Measurements from ENCODE around the gene DENND4A. TPM values are rescaled to one million over a fixed set of nuclear protein-coding genes. Genes with fewer than 3 reads are reported as not detected.
"Not testable (repeated sequence)": the region's sequence is repeated elsewhere in the genome, so short reads cannot be mapped to it uniquely, and the experiment has no call there.

The DENND4A gene
- total RNA-seq, 1 donor from 2014 or later = 33.0 TPM

DNA sequence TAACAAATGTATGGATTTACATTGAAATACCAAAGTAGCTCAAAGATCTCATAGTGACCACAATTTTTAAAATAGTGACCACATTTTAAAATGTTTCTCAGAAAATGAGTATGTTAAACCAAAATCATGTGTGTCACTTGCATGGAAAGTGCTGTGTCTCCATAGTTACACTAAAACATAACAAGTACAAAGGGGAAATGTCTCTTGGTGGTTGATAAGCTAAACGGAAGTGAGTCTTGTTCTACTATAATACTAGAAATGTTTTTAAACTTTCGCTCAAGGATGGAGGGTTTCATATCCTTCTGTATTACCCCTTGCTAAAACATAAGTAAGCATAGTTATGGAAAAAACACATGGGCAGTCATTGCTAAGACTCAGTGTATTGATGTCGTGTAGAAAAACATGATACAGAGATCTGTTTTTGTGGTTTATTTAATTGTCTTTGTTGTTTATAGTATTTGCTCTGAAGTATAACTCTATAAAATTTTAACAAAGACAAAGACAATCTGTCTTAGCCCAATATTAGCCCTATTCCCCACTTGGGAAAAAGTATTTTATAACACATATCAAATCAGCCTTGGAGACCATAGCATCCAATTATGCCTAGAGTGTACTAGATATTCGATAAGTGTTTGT, 27.0 kb upstream of the DENND4A start:
- DNase-seq (ENCODE audit: low read depth) = no peak

GRCh38 chr15:65816441-65816840, 24.3 kb upstream of the DENND4A start:
- DNase-seq (ENCODE audit: low read depth) = no peak

- DNase-seq (ENCODE audit: low read depth) = not testable (repeated sequence)
Observed at GRCh38 chr15:65816008-65816407, 23.9 kb upstream of the DENND4A start.

DNA sequence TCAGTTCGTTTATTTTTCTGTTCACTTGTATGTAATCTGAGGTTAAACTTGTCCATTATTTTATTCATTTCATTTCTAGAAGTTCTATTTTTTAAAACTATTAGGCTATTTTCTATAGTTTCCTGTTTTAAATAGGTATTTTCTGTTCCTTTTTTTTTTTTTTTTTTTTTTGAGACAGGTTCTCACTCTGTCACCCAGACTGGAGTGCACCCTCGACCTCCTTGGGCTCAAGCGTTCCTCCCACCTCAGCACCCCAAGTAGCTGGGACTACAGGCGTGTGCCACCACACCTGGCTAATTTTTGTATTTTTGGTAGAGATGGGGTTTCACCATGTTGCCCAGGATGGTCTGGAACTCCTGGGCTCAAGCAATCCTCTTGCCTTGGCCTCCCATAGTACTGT, 22.2 kb upstream of the DENND4A start:
- not testable (repeated sequence) for DNase-seq (ENCODE audit: low read depth)

DNA sequence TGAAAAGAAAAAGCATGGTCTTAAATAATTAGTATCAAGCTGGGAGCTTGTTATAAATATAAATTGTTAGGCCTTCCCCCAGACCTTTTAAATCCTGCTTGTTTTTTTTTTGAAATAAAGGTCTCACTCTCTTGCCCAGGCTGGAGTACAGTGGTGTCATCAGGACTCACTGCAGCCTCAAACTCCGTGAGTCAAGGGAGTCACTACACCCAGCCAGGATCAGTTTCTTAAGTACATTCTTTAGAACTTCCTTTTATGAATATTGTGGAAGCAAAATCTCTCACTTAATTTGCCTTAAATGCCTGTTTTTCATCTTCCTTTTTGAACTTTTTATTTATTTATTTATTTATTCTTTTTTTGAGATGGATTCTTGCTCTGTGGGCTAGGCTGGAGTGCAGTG, 20.8 kb upstream of the DENND4A start:
- no peak for DNase-seq (ENCODE audit: low read depth)

GRCh38 chr15:65812467-65812866, 20.4 kb upstream of the DENND4A start:
- no peak for DNase-seq (ENCODE audit: low read depth)

GRCh38 chr15:65811835-65812234, 19.7 kb upstream of the DENND4A start:
- no peak for DNase-seq (ENCODE audit: low read depth)

DNA sequence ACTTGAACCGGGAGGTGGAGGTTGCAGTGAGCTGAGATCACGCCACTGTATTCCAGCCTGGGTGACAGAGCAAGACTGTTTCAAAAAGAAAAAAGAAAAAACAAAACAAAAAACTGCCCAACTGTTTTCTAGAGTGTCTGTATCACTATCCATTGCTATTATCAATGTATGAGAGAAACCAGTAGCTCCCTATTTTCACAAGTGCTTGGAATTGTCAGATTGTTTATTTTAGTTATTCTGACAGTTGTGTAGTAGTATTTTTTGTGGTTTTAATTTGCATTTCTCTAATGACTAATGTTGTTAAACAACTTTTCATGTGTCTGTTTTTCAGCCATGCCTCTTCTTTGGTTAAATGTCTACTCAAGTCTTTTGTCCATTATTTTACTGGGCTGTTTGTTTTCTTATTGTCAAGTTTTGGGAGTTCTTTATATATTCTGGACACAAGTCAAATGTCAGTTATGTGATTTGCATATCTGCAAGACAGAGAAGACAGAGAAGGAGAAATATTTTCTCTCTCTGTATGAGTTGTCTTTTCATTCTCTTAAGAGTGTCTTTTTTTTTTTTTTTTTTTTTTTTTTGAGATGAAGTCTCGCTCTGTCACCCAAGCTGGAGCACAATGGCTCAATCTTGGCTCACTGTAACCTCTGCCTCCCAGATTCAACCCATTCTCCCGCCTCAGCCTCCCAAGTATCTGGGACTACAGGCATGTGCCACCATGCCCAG, 19.1 kb upstream of the DENND4A start:
- not testable (repeated sequence) for DNase-seq (ENCODE audit: low read depth)

- no peak for DNase-seq (ENCODE audit: low read depth)
Observed at GRCh38 chr15:65806397-65806796, 14.3 kb upstream of the DENND4A start.

DNA sequence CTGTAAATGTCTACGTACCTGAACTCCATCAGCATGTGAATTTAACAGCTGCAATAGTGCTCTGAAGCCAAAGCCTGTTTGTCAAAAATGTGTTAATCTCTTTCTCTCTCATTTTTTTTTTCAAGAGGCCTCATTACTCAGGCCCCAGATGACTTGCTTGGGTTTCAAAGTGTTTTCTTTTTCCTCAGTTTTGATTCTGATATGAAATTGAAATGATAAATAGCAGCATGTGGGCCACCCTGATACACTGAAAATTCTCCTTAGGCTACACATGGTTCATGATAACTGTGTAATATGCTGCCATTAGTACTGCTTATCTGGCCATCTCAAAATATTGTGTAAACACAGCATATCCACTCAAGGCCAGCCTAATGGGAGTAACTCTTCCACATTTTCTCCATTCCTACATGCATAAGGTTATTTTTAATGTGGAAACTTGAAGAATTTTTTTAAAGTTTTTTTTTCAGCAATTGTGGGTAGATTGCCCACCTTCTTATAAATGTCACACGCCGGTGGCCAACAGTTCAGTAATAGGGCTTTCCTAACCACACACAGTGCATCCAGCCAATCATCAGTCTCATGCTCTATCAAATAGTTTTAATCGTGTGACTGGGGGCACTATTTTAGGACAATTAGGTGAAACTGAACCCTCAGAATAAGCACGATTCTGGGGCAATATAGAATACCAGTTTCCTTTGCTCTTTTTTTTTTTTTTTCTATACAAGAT, 13.1 kb upstream of the DENND4A start:
- no peak for DNase-seq (ENCODE audit: low read depth)

- no peak for DNase-seq (ENCODE audit: low read depth)
Observed at GRCh38 chr15:65804252-65804931, 12.3 kb upstream of the DENND4A start.

DNA sequence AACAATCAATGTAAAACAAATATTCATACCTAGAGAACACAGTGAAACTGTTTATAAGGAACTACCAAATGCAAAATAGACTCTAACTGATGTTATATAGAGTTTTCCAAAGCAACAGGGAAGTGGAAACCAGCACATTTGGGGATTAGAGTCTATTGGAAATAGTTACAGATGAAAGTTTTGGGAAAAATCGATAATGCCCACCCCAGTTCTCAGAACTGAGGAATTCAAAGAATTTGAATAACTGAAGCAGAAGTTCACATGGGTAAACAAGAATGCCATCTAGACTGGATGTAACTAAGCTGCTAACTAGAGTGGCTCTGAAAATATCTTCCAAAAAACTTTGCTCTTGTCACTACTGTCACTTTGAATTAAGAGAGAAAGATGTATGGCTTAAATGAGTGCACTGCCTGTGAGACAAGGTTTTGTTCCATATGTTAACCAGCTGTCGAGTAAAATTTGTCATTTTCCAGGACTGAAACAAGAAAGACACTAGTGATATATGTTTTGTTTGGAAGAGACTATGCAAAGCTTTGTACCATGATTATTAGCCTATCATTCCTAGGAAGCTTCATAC, 9.2 kb upstream of the DENND4A start:
- no peak for DNase-seq (ENCODE audit: low read depth)

DNA sequence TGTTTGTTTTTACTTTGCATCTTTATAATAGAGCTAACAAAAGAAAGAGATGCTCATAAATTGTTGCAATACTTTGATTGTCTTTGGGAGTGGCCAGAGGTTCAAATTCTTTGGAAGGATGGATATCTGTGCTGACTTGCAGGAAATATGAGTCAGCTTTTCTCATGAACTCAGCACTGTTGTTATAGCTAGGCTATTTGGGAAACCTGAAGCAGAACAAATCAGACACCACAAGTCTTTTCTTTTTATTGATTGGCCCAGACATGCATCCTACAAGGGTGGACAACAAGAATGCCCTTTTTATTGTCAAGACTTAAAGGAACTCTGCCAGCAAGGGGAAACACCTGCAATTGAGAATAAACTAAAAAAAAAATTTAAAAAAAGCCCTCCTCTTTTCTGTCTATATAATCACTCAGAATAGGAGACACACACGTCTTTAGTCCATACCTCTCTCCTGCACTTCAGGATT, 4.6 kb upstream of the DENND4A start:
- peak; percentile 88 for DNase-seq (ENCODE audit: low read depth)

- no peak for DNase-seq (ENCODE audit: low read depth)
Observed at GRCh38 chr15:65795663-65796216, 3.6 kb upstream of the DENND4A start.

GRCh38 chr15:65793818-65794104, 1.7 kb upstream of the DENND4A start:
- no peak for DNase-seq (ENCODE audit: low read depth)

DNA sequence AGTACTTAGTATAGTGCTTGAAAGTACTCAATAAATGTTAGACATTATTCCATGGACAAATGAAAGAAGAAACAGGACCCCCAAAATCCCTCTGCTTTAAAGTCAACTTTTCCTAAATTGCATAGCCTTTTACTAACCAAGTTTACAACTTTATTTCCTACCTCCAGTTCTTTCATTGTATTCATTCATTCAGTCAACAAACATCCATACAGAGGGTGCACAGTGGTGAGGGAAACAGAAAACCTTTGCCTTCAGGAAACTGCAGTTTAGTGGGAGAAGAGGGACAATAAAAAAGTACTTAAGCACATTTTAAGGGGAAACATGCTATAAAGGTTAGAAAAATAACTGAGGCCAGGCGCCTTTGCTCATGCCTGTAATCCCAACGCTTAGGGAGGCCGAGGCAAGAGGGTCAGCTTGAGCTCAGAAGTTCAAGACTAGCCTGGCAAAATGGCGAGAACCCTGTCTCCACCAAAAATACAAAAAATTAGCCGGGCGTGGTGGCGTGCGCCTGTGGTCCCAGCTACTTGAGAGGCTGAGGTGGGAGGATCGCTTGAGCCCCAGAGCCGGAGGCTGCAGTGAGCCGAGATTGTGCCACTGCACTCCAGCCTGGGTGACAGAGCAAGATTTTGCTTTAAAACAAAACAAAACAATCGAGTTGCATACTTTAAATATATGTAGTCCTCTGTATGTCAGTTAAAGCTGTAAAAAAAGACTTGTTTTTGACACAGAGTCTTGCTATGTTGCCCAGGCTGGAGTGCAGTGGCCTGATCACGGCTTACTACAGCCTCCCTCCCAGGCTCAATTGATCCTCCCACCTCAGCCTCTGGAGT, 1.1 kb upstream of the DENND4A start:
- no peak for DNase-seq (ENCODE audit: low read depth)

GRCh38 chr15:65791335-65792137, 557 bp downstream of the DENND4A start:
- peak; percentile 29 for DNase-seq (ENCODE audit: low read depth)

GRCh38 chr15:65790694-65791334, 1.3 kb downstream of the DENND4A start:
- no peak for DNase-seq (ENCODE audit: low read depth)

DNA sequence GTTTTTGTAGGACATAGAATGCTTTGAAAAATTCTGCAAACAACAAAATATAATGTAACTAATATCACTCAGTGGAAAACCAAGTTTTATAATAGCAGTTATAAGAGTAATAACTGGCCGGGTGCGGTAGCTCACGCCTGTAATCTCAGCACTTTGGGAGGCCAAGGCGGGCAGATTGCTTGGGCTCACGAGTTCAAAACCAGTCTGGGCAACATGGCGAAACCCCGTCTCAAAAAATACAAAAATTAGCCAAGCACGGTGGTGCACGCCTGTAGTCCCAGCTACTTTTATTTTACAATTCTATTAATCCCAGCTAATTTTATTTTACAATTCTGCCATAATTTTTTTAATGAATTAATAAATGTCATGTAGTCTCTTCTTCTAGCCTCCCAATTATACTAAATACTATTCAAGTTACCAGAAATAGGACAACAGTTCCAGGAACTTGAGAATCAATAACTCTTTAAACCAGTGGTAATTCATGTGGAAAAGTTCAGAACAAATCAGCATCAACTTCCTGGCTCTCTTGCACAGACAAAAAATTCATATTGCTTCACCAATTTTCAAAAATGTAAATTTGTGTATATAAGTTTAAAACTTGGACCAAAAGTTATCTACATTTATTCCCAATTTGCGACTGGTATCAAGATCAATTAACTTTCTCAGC, 2.2 kb downstream of the DENND4A start:
- no peak for DNase-seq (ENCODE audit: low read depth)
